DND-41 (cell line): Measurements from ENCODE around the gene DHCR7.

Experiments
- CTCF ChIP-seq: IDR thresholded peaks from 2 replicates; pipeline ENCODE4 v1.5.1; 2012; ENCODE audit warnings: borderline replicate concordance, low read length, moderate library complexity, mild to moderate bottlenecking; ENCODE audit not compliant: poor library complexity, severe bottlenecking; ENCODE audit errors: extremely low read depth
- EZH2 ChIP-seq: IDR thresholded peaks from 3 replicates; pipeline ENCODE4 v1.6.1; 2012; ENCODE audit warnings: borderline replicate concordance, low read depth, mild to moderate bottlenecking, moderate library complexity, low read length, inconsistent platforms; ENCODE audit not compliant: severe bottlenecking

- TF ChIP-seq CTCF = no peak
- TF ChIP-seq EZH2 = no peak
Observed at GRCh38 chr11:71410363-71410966, 37.7 kb downstream of the DHCR7 start.
